ENCODE results near the gene PDSS2.

GRCh38 chr6:107120404-107120803, 339.0 kb downstream of the PDSS2 start:
- no peak for TF ChIP-seq ZFP36 (IDR thresholded peaks at IDR 0.05; ENCODE audit: low read depth, low read length, partially characterized antibody)
- no peak for TF ChIP-seq RCOR1 (IDR thresholded peaks at IDR 0.05; ENCODE audit: borderline replicate concordance in 1 of 2, low read depth in 2 of 2, low read length in 2 of 2)
- no peak for TF ChIP-seq ARNT (IDR thresholded peaks at IDR 0.05)
- no peak for TF ChIP-seq STAT5A (IDR thresholded peaks at IDR 0.05; ENCODE audit: borderline replicate concordance, low read length)
- no peak for TF ChIP-seq ZNF592 (IDR thresholded peaks at IDR 0.05)
- no peak for TF ChIP-seq ATF6 (CRISPR knock-in tag; IDR thresholded peaks at IDR 0.05)
- no peak for TF ChIP-seq MAZ (CRISPR knock-in tag; conservative IDR thresholded peaks at IDR 0.05 in 1 of 2, IDR thresholded peaks at IDR 0.05 in 1 of 2)
- TF ChIP-seq CBFB (CRISPR knock-in tag; IDR thresholded peaks at IDR 0.05), result no peak
- no peak for TF ChIP-seq THAP7 (CRISPR knock-in tag; IDR thresholded peaks at IDR 0.05)
- TF ChIP-seq SIN3B (IDR thresholded peaks at IDR 0.05; ENCODE audit: low read depth), result no peak
- TF ChIP-seq POLR2AphosphoS5 (IDR thresholded peaks at IDR 0.05; ENCODE audit: control insufficient read depth, insufficient read depth, low read depth, low read length), result no peak
- TF ChIP-seq ZEB2 (IDR thresholded peaks at IDR 0.05), result no peak
- no peak for TF ChIP-seq HNRNPH1 (optimal IDR thresholded peaks at IDR 0.05; ENCODE audit: low read depth, low read length)
- no peak for TF ChIP-seq ZNF232 (CRISPR knock-in tag; IDR thresholded peaks at IDR 0.05)
